Chondrocyte (in vitro differentiated cells): ENCODE results near the gene LDB2. TPM values are rescaled to one million over a fixed set of nuclear protein-coding genes. Genes with fewer than 3 reads are reported as not detected.

Experiments
- DNase-seq: peaks from one replicate; pipeline ENCODE4 v3.0.0; 2021; ENCODE audit warnings: mixed read lengths, low spot score
- H3K27ac Mint-ChIP-seq: one replicate; pipeline ENCODE4 v1.8.0; 2021; ENCODE audit warnings: mild to moderate bottlenecking, moderate library complexity, mixed read lengths; ENCODE audit not compliant: unreplicated experiment
- H3K27me3 Mint-ChIP-seq: 2 replicates; pipeline ENCODE4 v1.8.0; 2021; ENCODE audit warnings: low read depth, mixed read lengths
- H3K36me3 Mint-ChIP-seq: 2 replicates; pipeline ENCODE4 v1.8.0; 2021; ENCODE audit warnings: low read depth, mixed read lengths
- H3K4me1 Mint-ChIP-seq: 2 replicates; pipeline ENCODE4 v1.8.0; 2021; ENCODE audit warnings: low read depth, mild to moderate bottlenecking, mixed read lengths
- H3K4me3 Mint-ChIP-seq: one replicate; pipeline ENCODE4 v1.8.0; 2021; ENCODE audit warnings: mild to moderate bottlenecking, moderate library complexity, mixed read lengths; ENCODE audit not compliant: unreplicated experiment
- H3K9me3 Mint-ChIP-seq: 2 replicates; pipeline ENCODE4 v1.8.0; 2021; ENCODE audit warnings: low read depth, mixed read lengths
- total RNA-seq: library from RNA; stranded (reverse); gene quantifications from 3 replicates; pipeline ENCODE4 v1.2.1, GENCODE V29; 2021
- TF ChIP-seq, protein P1 (sequence below): fragments of 200-600 bp; sonication (generic); IDR thresholded peaks from 2 replicates; pipeline ENCODE4 v1.5.0; 2021; ENCODE audit warnings: antibody characterized with exemption, mild to moderate bottlenecking, moderate library complexity

LDB2 gene
- total RNA-seq, 1 donor from 2014 or later = 2.0 TPM

DNA sequence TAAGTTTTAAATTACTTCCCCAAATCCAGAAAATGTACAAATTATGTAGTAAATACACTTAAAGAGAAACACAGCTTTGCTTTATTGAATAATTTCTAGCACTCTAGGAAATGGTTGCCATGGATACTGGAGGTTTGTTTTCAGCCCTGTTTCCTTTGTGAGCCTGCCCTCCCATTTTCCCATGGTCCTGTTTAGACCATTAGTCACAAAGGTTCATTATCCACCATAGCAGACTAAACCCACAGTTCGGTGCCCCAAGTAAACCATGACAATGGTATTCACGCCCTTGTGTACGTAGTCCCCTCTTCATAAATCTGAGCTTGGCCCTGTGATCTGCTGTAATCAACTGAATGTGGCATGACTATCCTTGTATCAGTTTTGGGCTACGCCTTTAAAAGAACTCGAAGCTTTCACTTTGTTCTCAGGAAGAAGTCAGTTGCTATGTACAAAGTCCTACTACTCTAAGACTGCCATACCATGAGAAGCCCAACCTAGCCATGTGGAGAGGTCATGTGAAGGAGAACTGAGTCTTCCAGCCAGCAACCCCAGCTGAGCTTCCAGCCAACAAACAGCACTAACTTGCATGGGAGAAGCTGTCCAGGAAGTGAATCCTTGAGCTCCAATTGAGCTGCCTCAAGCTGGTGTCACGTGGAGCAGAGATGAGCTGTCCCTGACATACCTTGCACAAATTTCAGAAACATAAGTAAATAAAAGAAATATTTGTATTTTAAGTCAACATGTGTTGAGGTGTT, 300.4 kb downstream of the LDB2 start:
- no peak overlapping the region for H3K27ac Mint-ChIP-seq

DNA sequence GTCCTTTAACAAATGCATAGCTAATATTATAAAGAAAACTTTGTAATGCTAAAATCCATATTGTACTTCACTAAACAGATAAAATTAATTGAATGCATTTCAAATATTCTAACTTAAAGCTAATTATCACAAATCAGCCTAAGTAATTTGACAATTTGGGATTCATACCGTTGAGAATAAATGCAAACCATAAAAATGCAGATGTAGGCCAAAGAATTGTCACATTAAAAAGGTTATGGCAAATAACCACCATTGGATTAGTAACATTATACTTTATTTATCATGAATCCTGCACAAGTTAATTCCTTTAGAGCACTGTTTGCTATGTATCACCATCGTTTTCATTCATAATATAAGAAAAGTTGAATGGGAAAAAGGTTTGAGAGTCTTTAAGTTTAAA, 301.0 kb downstream of the LDB2 start:
- Mint-ChIP-seq H3K4me1 (peaks cover 14% of the 10 kb centered on the region), H3K27ac (no peak overlapping the region), H3K27me3 (no peaks in the 10 kb centered on the region), H3K36me3 (no peaks in the 10 kb centered on the region), H3K4me3 (no peak overlapping the region), H3K9me3 (peaks cover 2% of the 10 kb centered on the region)
- DNase-seq = no peak
- TF ChIP-seq, protein P1, sequence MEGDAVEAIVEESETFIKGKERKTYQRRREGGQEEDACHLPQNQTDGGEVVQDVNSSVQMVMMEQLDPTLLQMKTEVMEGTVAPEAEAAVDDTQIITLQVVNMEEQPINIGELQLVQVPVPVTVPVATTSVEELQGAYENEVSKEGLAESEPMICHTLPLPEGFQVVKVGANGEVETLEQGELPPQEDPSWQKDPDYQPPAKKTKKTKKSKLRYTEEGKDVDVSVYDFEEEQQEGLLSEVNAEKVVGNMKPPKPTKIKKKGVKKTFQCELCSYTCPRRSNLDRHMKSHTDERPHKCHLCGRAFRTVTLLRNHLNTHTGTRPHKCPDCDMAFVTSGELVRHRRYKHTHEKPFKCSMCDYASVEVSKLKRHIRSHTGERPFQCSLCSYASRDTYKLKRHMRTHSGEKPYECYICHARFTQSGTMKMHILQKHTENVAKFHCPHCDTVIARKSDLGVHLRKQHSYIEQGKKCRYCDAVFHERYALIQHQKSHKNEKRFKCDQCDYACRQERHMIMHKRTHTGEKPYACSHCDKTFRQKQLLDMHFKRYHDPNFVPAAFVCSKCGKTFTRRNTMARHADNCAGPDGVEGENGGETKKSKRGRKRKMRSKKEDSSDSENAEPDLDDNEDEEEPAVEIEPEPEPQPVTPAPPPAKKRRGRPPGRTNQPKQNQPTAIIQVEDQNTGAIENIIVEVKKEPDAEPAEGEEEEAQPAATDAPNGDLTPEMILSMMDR = no peak

More for the DNA sequence above, 300.4 kb downstream of the LDB2 start:
- no peak for DNase-seq
- Mint-ChIP-seq H3K4me3 (no peak overlapping the region), H3K36me3 (no peaks in the 10 kb centered on the region), H3K9me3 (peaks cover 2% of the 10 kb centered on the region), H3K4me1 (peaks cover 14% of the 10 kb centered on the region), H3K27me3 (no peaks in the 10 kb centered on the region)
- TF ChIP-seq, protein P1 = no peak

DNA sequence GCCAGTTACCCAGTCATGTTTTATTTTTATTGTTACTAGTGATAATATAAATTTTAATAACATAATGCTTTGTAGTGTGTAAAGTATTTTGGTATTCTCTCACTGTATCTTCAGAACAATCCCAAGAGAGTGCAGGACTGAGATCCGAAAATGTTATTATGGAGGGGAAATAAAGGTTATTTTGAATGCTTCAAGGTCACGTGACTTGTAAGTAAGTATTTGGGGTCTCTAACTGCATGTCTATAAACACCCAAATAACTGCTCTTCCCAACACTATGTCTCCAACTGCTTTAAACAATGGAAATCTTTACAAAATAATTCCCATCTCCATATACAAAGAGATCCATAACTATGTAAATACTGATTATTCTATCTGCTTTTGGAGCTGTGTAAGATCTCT, 302.2 kb downstream of the LDB2 start:
- H3K4me1 Mint-ChIP-seq = peaks cover 19% of the 10 kb centered on the region
- H3K9me3 Mint-ChIP-seq = peaks cover 2% of the 10 kb centered on the region
- no peak for DNase-seq
- no peak overlapping the region for H3K27ac Mint-ChIP-seq
- TF ChIP-seq, protein P1 = no peak
- H3K4me3 Mint-ChIP-seq = no peak overlapping the region
- no peaks in the 10 kb centered on the region for H3K27me3 Mint-ChIP-seq
- H3K36me3 Mint-ChIP-seq = no peaks in the 10 kb centered on the region

DNA sequence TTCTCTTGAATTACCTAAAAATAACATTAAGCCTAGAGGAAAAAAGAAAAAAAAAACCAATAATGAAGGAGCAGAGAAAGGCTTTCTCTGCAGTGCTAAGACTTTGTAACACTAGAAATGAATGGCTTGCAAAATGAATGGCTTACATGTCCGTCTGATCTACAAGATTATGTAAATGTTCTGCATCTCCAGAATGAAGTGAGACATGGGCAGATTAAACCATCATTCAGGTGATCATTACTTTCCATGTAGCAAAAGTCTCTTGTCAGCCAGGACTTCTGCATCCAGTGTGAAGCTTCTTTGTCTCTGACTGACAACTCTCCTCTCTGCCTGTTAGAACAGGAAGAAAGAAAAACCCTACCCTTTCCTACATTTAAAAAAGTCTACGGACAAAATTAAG, 304.3 kb downstream of the LDB2 start:
- TF ChIP-seq, protein P1 = no peak
- Mint-ChIP-seq H3K9me3 (peaks cover 2% of the 10 kb centered on the region), H3K4me3 (no peak overlapping the region), H3K27ac (no peak overlapping the region), H3K36me3 (no peaks in the 10 kb centered on the region), H3K4me1 (peaks cover 19% of the 10 kb centered on the region), H3K27me3 (no peaks in the 10 kb centered on the region)
- DNase-seq = no peak

DNA sequence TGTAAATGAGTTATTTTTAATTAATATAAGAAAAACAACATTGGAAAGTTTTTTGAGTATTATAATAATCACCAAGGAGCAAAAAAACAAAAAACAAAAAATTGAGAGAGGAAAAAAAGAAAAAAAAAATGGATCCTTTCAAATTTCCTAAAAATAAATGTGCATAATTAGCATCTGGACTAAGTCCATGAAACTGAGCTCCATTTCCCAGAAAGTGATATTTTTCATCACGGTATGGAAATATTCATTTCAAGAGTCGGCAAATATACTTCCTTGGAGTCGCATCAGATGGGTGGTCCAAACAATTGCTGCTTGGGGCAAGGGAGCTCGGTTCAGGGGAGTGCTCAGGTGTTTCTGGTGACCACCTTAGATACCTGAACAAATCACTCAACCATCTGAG, 305.1 kb downstream of the LDB2 start:
- Mint-ChIP-seq H3K27me3 (no peaks in the 10 kb centered on the region), H3K4me1 (peaks cover 12% of the 10 kb centered on the region), H3K9me3 (peaks cover 2% of the 10 kb centered on the region), H3K27ac (no peak overlapping the region), H3K4me3 (no peak overlapping the region), H3K36me3 (no peaks in the 10 kb centered on the region)
- TF ChIP-seq, protein P1 = no peak
- no peak for DNase-seq
